ENCODE data around the gene OSCP1. TPM values are rescaled to one million over a fixed set of nuclear protein-coding genes. Genes with fewer than 3 reads are reported as not detected.
A peak's percentile ranks its signal among the peaks of the same experiment; 100 is the strongest.

Gene OSCP1
- total RNA-seq, 2 experiments from 2014 or later: 2.2 to 2.8 TPM

DNA sequence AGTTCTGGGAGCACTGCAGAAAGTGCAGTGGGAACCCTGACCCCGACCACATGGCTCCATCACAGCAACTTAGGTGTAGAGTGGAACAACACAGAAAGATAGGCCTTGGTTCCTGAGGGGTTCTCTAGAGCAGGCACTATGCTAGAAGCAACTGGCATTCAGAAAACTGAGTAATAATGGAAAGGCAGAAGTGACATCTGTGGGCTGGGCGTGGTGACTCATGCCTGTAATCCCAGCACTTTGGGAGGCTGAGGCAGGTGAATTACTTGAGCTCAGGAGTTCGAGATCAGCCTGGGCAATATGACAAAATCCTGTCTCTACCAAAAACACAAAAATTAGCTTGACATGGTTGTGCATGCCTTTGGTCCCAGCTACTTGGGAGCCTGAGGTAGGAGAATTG, 8.7 kb upstream of the OSCP1 start:
- DNase-seq (peak; percentile 83), ATAC-seq (peak; percentile 95)
- Mint-ChIP-seq H3K9me3 (ENCODE audit: low read depth) (no peaks in the 10 kb centered on the region), H3K4me1 (peaks cover 47% of the 10 kb centered on the region), H3K36me3 (ENCODE audit: low read depth) (peaks cover 55% of the 10 kb centered on the region), H3K27me3 (no peaks in the 10 kb centered on the region), H3K27ac (peak overlapping the region; percentile 95), H3K4me3 (peak overlapping the region; percentile 56)
- intact Hi-C loops (cut with DNase I, micrococcal nuclease): loop anchor here (1.0 to 10.0 kb wide), 3 partner anchors 9 to 1264 kb away; partner anchors contain the start of genes OSCP1 (in 1 of the 2), SFPQ (in 1 of the 2) and TFAP2E (in 1 of the 2)
- CTCF ChIA-PET: interaction anchor here (1.0 to 1.3 kb wide), 2 partner anchors 20 to 116 kb away, joined by 3 to 4 read pairs; no protein-coding TSS in a partner anchor
- POLR2A ChIA-PET: interaction anchor here (1.0 kb wide), 1 partner anchor 8 kb away, joined by 6 read pairs; the partner anchor contains the start of gene OSCP1

DNA sequence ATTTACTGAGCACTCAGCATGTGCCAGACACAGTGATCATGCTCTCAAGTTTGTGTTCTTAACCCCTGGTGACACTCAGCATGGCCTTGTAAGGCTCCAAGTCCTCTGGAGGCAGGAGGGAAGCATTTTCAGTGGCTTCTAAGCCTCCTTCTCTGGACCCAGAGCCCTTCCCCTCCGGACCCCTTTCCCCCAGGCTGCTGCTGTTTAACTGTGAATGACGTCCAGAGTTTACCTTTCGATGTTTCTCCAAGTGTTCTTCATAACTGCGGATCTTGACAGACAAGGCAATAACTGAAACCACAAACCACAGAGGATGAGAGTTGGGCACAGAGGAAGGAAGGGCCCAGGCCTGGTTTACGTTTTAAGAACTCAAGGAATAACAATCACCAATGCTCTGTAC, 7.4 kb upstream of the OSCP1 start:
- Mint-ChIP-seq H3K27ac (peak overlapping the region; percentile 95), H3K4me3 (peak overlapping the region; percentile 1), H3K4me1 (peaks cover 42% of the 10 kb centered on the region), H3K27me3 (no peaks in the 10 kb centered on the region), H3K9me3 (ENCODE audit: low read depth) (no peaks in the 10 kb centered on the region), H3K36me3 (ENCODE audit: low read depth) (peaks cover 55% of the 10 kb centered on the region)
- intact Hi-C loops (cut with DNase I, micrococcal nuclease): loop anchor here (1.0 to 10.0 kb wide), 3 partner anchors 7 to 1263 kb away; partner anchors contain the start of genes OSCP1 (in 1 of the 2), SFPQ (in 1 of the 2) and TFAP2E (in 1 of the 2)
- ChIA-PET POLR2A (no interaction called here), CTCF (interaction anchor here (1.3 kb wide), 1 partner anchor 115 kb away, joined by 4 read pairs; no protein-coding TSS in a partner anchor)
- DNase-seq (peak; percentile 24), ATAC-seq (peak; percentile 13)

DNA sequence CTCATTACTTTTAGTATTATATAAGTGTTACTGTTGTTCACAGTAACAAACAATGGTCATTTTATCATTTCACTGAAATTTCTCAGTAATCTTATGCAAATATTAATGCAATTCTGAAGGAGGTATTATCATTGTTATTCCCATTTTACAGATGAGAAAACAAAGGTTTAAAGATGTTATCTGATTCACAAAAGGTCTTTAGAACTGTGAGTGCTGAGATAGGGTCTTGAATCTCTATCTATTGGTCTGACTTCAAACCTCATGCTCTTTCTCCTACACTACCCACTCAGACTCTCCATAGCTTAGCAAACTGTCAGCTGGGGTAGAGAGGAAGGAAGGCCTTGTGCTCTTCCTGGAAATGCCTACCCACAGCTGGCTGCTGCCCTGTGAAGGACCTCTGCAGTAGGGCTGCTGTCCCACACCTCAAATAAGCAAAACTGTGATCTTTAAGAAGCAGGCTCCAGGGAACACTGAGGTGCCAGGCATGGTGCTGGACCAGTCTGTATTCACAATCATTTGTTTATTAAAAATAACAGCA, 6.2 kb upstream of the OSCP1 start:
- no peak overlapping the region for H3K4me3 Mint-ChIP-seq
- CTCF ChIA-PET: no interaction called here
- peak overlapping the region; percentile 12 for H3K27ac Mint-ChIP-seq
- ATAC-seq: no peak
- no peak for DNase-seq
- no peaks in the 10 kb centered on the region for H3K27me3 Mint-ChIP-seq
- H3K36me3 Mint-ChIP-seq (ENCODE audit: low read depth): peaks cover 44% of the 10 kb centered on the region
- POLR2A ChIA-PET: no interaction called here
- no peaks in the 10 kb centered on the region for H3K9me3 Mint-ChIP-seq (ENCODE audit: low read depth)
- intact Hi-C loops (cut with DNase I, micrococcal nuclease): loop anchor here in 1 of 2 experiments (10.0 kb wide), 2 partner anchors 882 to 1262 kb away; partner anchors contain the start of genes SFPQ and TFAP2E
- peaks cover 38% of the 10 kb centered on the region for H3K4me1 Mint-ChIP-seq

DNA sequence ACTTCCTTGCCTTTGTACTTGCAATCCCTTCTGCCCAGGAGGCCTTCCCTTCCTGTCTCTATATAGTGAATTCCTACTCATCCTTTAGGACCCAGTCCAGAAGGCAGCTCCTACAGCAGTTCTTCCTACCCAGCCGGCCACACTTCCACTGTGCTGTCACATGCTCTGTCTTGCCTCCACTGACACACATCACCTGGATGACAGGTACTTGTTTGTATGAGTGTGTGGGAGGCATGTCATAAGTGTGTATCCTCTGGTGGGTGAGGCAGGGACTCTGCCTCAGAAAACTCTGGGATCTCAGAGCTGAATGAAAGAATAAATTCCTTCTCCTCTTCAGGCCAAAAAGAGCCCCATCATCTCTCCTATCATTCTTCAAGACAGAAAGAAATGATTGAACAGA, 5.1 kb upstream of the OSCP1 start:
- Mint-ChIP-seq H3K9me3 (ENCODE audit: low read depth) (no peaks in the 10 kb centered on the region), H3K4me3 (no peak overlapping the region), H3K27ac (no peak overlapping the region), H3K27me3 (no peaks in the 10 kb centered on the region), H3K36me3 (ENCODE audit: low read depth) (peaks cover 34% of the 10 kb centered on the region), H3K4me1 (peaks cover 39% of the 10 kb centered on the region)
- POLR2A ChIA-PET: no interaction called here
- ATAC-seq (no peak), DNase-seq (no peak)
- CTCF ChIA-PET: no interaction called here
- intact Hi-C loops (cut with DNase I, micrococcal nuclease): loop anchor here in 1 of 2 experiments (10.0 kb wide), 2 partner anchors 881 to 1261 kb away; partner anchors contain the start of genes SFPQ and TFAP2E

DNA sequence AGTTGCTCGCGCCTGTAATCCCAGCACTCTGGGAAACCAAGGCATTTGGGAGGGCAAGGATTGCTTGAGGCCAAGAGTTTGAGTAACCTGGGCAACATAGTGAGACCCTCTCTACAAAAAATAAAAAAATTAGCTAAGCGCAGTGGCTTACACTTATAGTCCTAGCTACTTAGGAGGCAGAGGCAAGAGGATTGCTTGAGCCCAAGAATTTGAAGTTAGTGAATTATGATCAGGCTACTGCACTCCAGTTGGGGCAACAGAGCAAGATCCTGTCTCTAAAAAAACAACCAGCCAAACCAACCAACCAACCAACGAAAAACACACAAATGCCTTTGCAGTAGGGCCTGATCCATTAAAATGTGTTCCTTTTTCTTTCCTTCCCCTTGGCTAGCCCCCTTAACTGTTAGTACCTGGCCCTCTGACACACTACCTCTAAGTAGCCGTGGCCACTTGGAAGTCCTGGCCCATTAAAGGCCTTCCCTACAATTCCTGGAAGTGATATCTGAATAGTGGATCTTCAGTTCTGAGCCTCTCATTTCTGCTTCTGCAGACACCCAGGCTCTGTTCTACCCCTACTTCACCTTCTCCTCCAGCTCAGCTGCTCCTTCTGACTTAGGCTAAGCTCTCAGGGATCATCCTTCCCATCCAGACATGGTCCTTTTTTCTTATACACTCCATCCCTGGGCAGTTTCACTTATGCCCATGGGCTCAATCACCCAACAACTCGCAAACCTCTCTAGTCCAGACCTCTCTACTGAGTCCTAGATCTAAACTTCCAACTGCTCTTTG, 3.5 kb upstream of the OSCP1 start:
- ATAC-seq: no peak
- POLR2A ChIA-PET: interaction anchor here (0.5 to 0.6 kb wide), 2 partner anchors 496 to 770 kb away, joined by 3 to 4 read pairs; no protein-coding TSS in a partner anchor
- DNase-seq: no peak
- intact Hi-C loops (cut with DNase I, micrococcal nuclease): loop anchor here in 1 of 2 experiments (10.0 kb wide), 2 partner anchors 879 to 1259 kb away; partner anchors contain the start of genes SFPQ and TFAP2E
- Mint-ChIP-seq H3K27me3 (no peaks in the 10 kb centered on the region), H3K27ac (no peak overlapping the region), H3K9me3 (ENCODE audit: low read depth) (no peaks in the 10 kb centered on the region), H3K4me1 (peaks cover 36% of the 10 kb centered on the region), H3K4me3 (no peak overlapping the region), H3K36me3 (ENCODE audit: low read depth) (peaks cover 21% of the 10 kb centered on the region)
- CTCF ChIA-PET: no interaction called here

DNA sequence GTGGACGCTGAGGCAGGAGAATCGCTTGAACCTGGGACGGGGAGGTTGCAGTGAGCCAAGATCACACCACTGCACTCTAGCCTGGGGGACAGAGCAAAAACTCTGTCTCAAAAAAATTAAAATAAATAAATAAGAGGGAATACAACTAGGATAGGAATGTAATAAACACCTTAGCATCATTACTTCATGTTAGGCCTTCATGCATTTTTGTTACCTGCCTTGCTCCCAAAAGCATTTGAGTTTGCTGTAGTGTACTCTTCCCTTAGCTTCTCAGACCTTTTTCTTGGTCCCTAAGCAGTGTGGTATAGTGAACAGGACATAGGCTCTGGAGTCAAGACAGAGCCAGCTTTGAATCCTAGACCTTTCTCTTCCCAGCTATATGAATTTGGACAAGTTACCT, 2.8 kb upstream of the OSCP1 start:
- Mint-ChIP-seq H3K27ac (no peak overlapping the region), H3K9me3 (ENCODE audit: low read depth) (no peaks in the 10 kb centered on the region), H3K27me3 (no peaks in the 10 kb centered on the region), H3K4me3 (no peak overlapping the region), H3K4me1 (peaks cover 28% of the 10 kb centered on the region), H3K36me3 (ENCODE audit: low read depth) (peaks cover 17% of the 10 kb centered on the region)
- ChIA-PET CTCF (interaction anchor here (0.8 kb wide), 1 partner anchor 73 kb away, joined by 4 read pairs; no protein-coding TSS in a partner anchor), POLR2A (no interaction called here)
- ATAC-seq (no peak), DNase-seq (no peak)
- intact Hi-C loops (cut with DNase I, micrococcal nuclease): loop anchor here in 1 of 2 experiments (10.0 kb wide), 2 partner anchors 878 to 1258 kb away; partner anchors contain the start of genes SFPQ and TFAP2E

DNA sequence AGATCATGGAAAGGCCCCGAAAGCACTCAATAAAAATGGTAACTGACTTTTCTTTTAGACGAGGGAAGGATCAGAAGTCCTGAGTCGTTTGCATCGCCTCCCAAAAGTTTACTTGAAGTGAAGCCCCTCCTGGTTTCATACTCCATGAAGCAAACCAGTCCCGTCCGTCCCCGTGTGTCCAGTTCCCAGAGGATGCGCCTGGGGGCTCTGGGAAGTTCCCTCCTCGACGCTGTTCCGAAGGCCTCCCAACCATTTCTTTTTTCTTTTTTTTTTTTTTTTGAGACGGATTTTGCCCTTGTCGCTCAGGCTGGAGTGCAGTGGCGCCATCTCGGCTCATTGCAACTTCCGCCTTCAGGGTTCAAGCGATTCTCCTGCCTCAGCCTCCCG, 661 bp upstream of the OSCP1 start:
- Mint-ChIP-seq H3K4me3 (peak overlapping the region; percentile 83), H3K4me1 (peaks cover 16% of the 10 kb centered on the region), H3K27me3 (no peaks in the 10 kb centered on the region), H3K9me3 (ENCODE audit: low read depth) (no peaks in the 10 kb centered on the region), H3K27ac (peak overlapping the region; percentile 83), H3K36me3 (ENCODE audit: low read depth) (peaks cover 11% of the 10 kb centered on the region)
- ATAC-seq: no peak
- POLR2A ChIA-PET: interaction anchor here (0.6 to 2.1 kb wide), 7 partner anchors 8 to 302 kb away, joined by 3 to 10 read pairs (median 4); partner anchors contain the start of genes MRPS15 and TRAPPC3
- intact Hi-C loops (cut with DNase I, micrococcal nuclease): loop anchor here (1.0 to 10.0 kb wide), 8 partner anchors 7 to 1256 kb away; partner anchors contain the start of genes MRPS15 (in 2 of the 2), LSM10 (in 1 of the 2), SFPQ (in 1 of the 2) and TFAP2E (in 1 of the 2)
- CTCF ChIA-PET: interaction anchor here (0.6 to 2.0 kb wide), 3 partner anchors 108 to 739 kb away, joined by 4 to 5 read pairs (median 4); no protein-coding TSS in a partner anchor
- no peak for DNase-seq

DNA sequence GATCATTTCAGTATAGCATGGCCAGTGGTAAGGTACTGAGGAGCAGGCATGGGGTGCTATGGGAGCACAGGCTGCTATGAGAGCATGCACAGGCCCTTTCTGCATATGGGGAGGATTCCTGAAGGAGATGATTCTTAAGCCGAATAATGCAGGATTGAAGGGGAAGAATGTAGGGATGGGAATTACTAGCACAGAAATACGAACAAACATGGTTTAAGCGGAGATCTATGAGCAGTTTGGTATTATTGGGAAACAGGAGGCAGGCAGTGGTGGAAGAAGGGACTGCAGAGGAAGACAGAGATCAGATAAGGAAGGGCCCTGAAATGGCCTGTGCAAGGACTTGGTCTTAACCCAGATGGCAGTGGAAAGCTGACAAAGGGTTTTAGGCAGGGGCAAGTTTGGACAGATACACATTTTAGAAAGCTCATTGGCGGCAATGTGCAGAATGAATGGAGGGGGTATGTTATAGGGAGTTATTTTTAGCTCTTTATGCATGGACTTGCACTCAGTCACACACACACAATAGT, 1.7 kb downstream of the OSCP1 start:
- Mint-ChIP-seq H3K27ac (no peak overlapping the region), H3K9me3 (ENCODE audit: low read depth) (no peaks in the 10 kb centered on the region), H3K36me3 (ENCODE audit: low read depth) (no peaks in the 10 kb centered on the region), H3K4me3 (no peak overlapping the region), H3K4me1 (peaks cover 16% of the 10 kb centered on the region), H3K27me3 (no peaks in the 10 kb centered on the region)
- intact Hi-C loops (cut with DNase I, micrococcal nuclease): no loop called here
- DNase-seq (no peak), ATAC-seq (no peak)
- ChIA-PET POLR2A (no interaction called here), CTCF (interaction anchor here (0.6 kb wide), 1 partner anchor 1411 kb away, joined by 3 read pairs; the partner anchor contains the start of gene MTF1)

DNA sequence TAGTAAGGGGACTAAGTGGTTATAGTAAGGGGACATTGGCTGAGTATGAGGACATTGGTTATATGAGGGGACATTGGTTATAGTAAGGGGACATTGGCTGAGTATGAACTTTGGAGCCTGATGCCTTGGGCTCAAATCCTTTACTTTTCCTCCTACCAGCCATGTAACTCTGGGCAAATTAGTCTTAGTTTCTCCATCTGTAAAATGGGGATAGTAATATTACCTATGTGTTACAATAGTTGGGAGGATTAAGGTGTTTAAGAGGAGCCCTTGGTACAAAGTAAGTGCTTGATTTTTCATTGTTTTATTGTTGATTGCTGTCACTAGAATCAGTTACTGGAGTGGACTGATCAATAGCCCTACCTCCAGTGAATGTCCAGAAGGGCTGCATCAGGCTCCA, 2.8 kb downstream of the OSCP1 start:
- H3K4me3 Mint-ChIP-seq: no peak overlapping the region
- DNase-seq: no peak
- POLR2A ChIA-PET: no interaction called here
- H3K36me3 Mint-ChIP-seq (ENCODE audit: low read depth): no peaks in the 10 kb centered on the region
- no peak for ATAC-seq
- H3K4me1 Mint-ChIP-seq: peaks cover 16% of the 10 kb centered on the region
- H3K27me3 Mint-ChIP-seq: no peaks in the 10 kb centered on the region
- CTCF ChIA-PET: no interaction called here
- H3K27ac Mint-ChIP-seq: no peak overlapping the region
- H3K9me3 Mint-ChIP-seq (ENCODE audit: low read depth): no peaks in the 10 kb centered on the region
- intact Hi-C loops (cut with DNase I, micrococcal nuclease): no loop called here

DNA sequence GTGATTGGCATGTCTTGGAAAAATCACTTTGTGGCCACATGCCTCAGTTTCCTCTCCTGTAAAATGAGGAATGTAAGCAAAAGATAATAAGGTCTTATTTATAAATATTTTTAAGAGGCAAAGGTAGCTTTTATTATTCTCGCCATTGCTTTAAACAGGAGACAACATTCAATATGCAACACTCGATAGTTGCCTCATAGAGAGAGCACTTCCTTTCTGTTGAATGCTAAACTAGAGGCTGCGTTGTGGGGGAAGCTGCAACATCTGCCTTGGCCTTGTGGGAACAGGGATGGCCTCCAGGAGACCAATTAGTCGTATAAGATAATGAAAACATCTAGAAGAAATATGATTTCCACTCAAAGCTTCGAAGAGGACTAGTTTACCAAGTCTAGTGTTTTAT, 3.5 kb downstream of the OSCP1 start:
- no peaks in the 10 kb centered on the region for H3K27me3 Mint-ChIP-seq
- H3K4me1 Mint-ChIP-seq: peaks cover 16% of the 10 kb centered on the region
- H3K27ac Mint-ChIP-seq: no peak overlapping the region
- H3K4me3 Mint-ChIP-seq: no peak overlapping the region
- intact Hi-C loops (cut with DNase I, micrococcal nuclease): no loop called here
- ATAC-seq: no peak
- H3K36me3 Mint-ChIP-seq (ENCODE audit: low read depth): no peaks in the 10 kb centered on the region
- POLR2A ChIA-PET: no interaction called here
- CTCF ChIA-PET: interaction anchor here (0.6 to 0.8 kb wide), 2 partner anchors 21 to 144 kb away, joined by 3 to 5 read pairs; no protein-coding TSS in a partner anchor
- no peaks in the 10 kb centered on the region for H3K9me3 Mint-ChIP-seq (ENCODE audit: low read depth)
- no peak for DNase-seq

DNA sequence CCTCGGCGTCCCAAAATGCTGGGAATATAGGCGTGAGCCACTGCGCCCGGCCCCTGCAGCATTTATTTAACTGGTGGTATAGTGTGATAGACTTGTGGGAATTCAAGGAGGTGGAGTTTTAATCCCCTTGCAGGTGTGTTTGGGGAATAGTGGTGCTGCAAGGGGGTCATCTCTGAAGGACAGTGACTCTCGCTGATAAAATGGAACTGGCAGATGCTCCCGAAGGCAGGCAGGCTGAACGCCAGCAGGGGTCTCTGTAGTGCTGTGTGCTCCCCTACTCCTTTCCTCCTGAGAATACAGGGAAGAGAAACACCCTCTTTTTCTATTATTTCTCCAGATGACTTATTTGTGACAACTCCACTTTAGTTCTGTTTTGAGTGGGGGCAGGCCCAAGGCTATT, 4.0 kb downstream of the OSCP1 start:
- CTCF ChIA-PET: interaction anchor here (0.6 to 0.8 kb wide), 3 partner anchors 20 to 1636 kb away, joined by 3 to 5 read pairs (median 3); no protein-coding TSS in a partner anchor
- Mint-ChIP-seq H3K27ac (no peak overlapping the region), H3K4me3 (no peak overlapping the region), H3K36me3 (ENCODE audit: low read depth) (no peaks in the 10 kb centered on the region), H3K9me3 (ENCODE audit: low read depth) (no peaks in the 10 kb centered on the region), H3K4me1 (peaks cover 12% of the 10 kb centered on the region), H3K27me3 (no peaks in the 10 kb centered on the region)
- intact Hi-C loops (cut with DNase I, micrococcal nuclease): no loop called here
- DNase-seq (peak; percentile 61), ATAC-seq (peak; percentile 18)
- POLR2A ChIA-PET: no interaction called here
